GM18858 (cell line): ENCODE results near the gene RFT1.

Source experiments
- ATAC-seq: cut with Tn5 transposase; IDR thresholded peaks from one replicate; pipeline ENCODE4 v1.9.1; 2021; ENCODE audit not compliant: unreplicated experiment

Gene RFT1, protein sequence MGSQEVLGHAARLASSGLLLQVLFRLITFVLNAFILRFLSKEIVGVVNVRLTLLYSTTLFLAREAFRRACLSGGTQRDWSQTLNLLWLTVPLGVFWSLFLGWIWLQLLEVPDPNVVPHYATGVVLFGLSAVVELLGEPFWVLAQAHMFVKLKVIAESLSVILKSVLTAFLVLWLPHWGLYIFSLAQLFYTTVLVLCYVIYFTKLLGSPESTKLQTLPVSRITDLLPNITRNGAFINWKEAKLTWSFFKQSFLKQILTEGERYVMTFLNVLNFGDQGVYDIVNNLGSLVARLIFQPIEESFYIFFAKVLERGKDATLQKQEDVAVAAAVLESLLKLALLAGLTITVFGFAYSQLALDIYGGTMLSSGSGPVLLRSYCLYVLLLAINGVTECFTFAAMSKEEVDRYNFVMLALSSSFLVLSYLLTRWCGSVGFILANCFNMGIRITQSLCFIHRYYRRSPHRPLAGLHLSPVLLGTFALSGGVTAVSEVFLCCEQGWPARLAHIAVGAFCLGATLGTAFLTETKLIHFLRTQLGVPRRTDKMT

GRCh38 chr3:53130179-53131061 lies at the start of gene RFT1:
Gene RFT1, minus strand, starts transcription at chr3:53130435. Its CDS starts 35 bp downstream, at chr3:53130400.
- ATAC-seq: peak; percentile 36

GRCh38 chr3:53179580-53179979 lies 49.3 kb upstream of the RFT1 start:
- no peak for ATAC-seq

DNA sequence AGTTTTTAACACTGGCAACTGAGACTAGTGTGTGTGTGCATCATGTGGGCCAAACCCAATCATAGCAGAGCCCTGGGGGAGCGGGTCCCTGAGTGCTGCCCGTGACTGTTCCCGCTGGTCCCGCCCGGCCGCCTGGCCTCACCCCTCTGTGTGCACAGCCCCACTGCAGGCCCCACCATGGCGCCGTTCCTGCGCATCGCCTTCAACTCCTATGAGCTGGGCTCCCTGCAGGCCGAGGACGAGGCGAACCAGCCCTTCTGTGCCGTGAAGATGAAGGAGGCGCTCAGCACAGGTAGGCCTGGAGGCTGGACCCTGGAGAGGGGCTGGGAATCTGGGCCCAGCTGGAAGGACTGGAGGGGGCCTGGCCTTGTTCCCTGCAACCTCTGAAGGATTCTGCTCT lies 48.0 kb upstream of the RFT1 start:
- ATAC-seq: no peak

GRCh38 chr3:53175613-53176540 lies 45.6 kb upstream of the RFT1 start:
- ATAC-seq: no peak

GRCh38 chr3:53174346-53175250 lies 44.4 kb upstream of the RFT1 start:
- ATAC-seq: peak; percentile 45

DNA sequence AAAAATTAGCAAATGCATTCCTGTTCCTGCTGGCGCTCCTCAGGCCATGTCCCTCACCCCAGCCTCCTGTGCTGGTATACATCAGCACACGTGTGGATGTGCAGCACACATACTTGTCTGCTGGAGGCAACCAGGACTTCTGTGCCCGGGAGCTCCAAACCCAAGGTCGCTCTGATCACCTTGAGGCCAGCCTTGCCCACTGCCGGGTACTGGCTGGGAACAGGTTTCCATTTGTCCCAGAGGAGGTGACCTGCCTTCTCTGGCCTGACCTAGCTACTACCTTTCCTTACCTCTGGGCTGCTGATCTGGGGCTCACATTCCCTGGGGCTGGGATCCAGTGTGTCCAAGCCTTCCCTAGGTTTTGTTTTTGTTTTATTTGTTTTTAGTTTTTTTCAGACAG lies 42.9 kb upstream of the RFT1 start:
- ATAC-seq: no peak

DNA sequence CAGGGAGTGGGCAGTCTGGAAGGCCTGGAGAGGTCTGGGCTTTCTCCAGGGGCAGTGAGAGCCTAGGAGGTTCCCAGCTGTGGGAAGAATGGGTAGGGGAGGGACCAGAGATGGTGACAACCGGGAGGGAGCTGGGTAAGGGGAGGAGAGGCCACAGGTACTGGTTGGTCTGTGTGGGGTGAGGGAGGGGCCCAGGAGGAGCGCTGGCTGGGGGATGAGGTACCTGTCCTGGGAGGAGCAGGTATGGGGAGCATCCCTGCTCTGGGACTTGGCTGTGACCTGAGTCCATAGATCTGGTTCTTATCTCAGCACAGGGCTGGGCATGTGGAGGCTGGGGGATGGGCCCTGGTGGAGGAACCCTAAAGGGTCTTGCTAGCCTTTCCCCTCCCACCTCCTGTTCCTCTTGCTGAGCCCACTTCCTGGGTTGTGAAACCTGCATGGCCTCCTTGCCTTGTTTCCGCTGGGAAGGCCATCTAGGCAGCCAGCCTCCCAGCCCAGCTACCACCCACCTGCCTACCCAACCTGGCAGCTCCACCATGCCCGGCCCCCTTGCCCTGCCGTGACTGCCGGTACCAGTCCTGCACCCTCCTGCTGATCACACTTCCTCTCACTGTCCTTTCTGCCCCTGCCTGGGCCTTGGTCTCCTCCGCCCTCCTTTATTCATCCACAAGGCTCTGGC lies 41.7 kb upstream of the RFT1 start:
- ATAC-seq: no peak

DNA sequence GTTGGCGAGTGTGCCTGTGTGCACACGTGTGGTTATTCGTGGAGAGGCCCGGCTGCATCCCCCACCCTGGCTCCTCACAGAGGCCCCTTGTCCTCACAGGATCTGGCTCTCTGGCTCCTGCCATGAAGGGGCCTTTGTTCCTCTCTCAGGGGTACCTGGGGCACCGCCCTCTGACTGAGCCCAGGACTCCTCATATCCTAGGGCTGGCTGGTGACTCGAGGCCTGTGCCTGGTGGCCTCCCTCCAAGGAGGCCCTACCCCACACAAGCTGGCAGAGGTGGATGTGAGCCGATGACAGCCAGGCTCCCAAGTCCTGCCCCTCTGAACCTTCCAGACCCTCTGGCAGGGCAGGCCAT lies 40.8 kb upstream of the RFT1 start:
- no peak for ATAC-seq

DNA sequence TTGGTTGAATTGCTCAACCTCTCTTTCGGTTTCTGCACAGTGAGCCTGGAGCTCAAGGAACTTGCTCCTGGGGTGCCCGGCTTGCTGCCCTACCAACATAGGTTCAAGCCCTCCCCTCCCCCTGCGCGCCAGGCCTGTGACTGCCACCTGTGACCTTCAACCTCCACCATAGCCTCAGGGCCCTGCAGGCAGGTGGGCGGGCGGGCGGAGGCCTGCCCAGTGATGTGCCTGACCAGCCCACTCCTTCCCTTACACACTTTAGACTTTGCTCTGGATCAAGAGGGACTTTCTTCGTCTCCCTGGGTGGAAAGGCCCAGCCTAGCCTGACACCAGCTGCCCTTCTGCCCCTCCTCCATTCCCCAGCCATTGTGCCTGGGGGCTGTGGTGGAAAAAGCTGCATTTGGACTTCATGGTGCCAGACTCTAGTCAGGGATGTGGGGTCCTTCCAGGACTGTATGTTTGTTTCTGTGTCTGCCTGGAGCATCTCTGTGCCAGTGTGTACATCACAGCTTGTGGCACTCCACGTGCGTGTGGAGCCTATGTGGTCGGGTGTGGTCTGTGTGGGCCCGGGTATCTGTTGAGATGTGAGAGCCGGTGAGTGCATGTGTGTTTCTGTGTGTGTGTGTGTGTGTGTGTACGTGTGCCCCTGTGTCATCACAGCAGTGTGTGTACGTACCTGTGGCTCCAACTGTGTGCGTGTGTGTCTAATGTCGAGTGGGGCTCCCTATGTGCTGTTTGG lies 40.3 kb upstream of the RFT1 start:
- no peak for ATAC-seq

DNA sequence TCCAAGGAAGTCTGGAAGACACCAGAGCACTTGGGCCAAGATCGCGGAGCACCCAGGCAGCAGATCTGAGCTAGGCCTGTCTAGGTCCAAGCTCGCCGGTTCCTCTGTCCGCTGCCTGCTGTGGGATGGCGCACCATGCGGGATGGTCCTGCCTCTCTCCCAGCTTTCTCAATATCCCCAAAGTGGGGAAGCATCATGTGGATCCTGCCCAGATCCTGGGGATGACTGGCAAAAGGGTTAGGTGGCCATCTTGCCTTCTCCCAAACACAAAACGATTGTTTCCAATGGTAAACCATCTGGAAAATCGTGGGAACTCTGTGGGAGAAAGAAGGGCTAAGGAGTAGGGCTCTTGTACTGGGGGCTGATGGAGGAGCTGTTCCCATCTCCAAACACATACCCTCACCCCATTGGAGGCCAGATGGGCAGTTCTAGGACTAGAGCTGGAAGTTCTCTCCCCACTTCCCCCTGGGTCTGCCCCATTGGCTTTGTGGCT lies 39.6 kb upstream of the RFT1 start:
- ATAC-seq: no peak

DNA sequence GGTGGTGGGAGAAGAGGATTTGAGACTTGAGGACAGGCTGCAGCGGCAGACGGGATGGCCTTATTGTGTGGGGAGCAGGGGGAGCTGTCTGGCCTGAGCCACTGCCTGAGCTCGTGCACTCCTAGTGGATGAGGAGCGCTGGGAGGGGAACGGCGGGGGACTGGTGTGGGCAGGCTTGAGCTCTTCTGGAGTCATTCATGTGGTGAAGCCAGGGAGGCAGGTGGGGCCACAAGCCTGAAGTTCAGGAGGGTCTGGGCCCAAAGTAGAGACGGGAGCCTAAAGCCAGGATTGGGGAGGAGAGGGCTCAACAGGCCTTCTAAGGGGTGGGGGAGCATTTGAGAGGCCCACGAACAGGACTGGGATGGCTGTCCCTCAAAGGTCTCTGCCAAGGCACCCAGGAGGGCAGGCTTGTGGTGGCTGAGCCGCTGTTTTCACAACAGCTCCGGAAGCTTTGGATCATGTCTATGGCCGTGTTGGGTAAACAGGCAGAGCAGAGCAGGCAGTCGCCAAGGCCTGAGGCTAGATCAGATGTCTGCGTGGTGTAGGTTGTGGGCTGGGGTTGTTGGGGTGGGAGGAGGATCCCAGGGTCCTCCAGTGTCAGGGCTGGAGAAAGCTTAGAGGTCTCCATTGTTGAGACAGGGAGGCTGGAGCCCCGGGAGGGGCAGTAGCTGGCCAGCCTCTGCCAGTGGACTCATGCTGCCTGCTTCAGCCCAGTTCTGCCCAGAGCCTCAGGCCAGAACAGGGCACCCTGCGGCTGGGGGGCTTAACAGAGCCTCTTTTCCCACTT lies 39.0 kb upstream of the RFT1 start:
- no peak for ATAC-seq

- ATAC-seq: no peak
Measured at GRCh38 chr3:53168175-53168923, 38.1 kb upstream of the RFT1 start.

GRCh38 chr3:53167418-53168174 lies 37.4 kb upstream of the RFT1 start:
- peak; percentile 32 for ATAC-seq

DNA sequence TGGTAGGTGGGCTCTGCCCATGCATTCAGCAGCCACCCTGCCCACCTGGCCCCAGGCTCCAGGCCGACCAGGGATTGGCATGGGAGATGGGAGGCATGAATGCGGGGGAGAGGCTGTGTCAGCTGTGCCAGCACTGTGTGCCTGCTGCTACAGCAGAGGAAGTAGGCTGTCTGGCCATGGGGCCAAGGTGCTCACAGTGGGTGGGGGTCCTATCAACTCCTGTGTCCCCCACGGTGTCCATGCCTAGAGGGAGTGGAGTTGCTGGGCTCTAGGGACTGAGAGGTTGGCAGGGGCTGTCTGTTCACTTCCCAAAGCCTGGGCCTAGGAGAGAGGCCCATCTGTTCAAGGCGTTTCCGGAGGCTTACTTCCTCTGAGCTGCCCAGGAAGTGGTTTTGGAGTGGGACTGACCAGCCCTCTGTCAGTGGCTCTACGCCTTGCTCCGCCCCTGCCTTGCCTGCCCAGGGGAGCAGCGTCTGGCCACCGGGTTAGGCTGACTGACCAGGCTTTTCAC lies 36.6 kb upstream of the RFT1 start:
- ATAC-seq: no peak

DNA sequence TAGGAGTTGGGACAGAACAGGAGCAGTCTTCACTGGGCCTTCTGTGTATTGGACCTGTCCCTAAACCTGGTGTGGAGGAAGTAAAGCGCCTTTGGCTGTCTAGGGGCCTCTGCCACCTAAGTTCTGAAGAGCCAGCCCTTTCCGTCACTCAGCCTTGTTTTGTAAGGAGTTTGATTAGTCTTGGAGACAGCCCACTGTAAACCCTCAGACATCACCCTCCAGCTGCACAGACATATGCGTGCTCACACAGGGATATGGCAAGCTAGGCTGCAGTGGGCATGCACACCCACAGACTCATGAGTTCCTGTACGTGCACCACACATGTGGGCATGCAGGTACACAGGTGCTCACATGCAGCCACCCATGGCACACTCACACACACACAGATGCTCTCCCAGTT lies 36.0 kb upstream of the RFT1 start:
- ATAC-seq: no peak

- ATAC-seq: no peak
Measured at GRCh38 chr3:53164911-53165310, 34.7 kb upstream of the RFT1 start.
